CD4-positive, alpha-beta memory T cell (primary cell): Measurements from ENCODE around the gene ARHGEF37. TPM values are rescaled to one million over a fixed set of nuclear protein-coding genes. Genes with fewer than 3 reads are reported as not detected.

Experiments
- CTCF ChIA-PET: fragments of 350-600 bp; sonication (Branson Sonifier 250); formaldehyde crosslinking; loops from one replicate; lab custom pipeline; 2021; ENCODE audit warnings: inconsistent platforms; ENCODE audit not compliant: partially characterized antibody; lab: Charles Lee
- POLR2A ChIA-PET: fragments of 350-600 bp; sonication (Branson Sonifier 250); formaldehyde crosslinking; loops from one replicate; lab custom pipeline; 2021; ENCODE audit not compliant: partially characterized antibody; lab: Charles Lee
- DNase-seq, 5 donors: peaks; one replicate each; pipeline versions ENCODE4 v3.0.0 to v3.0.0-alpha.2; 2020 to 2022; ENCODE audit warnings: mixed read lengths in 1 of 5
- H3K27ac ChIP-seq: one replicate; pipeline ENCODE4 v1.7.0; 2013; ENCODE audit warnings: low read depth, low read length
- H3K27me3 ChIP-seq: 2 replicates; pipeline ENCODE4 v1.7.0; 2013; ENCODE audit warnings: mild to moderate bottlenecking, low read length, moderate library complexity; ENCODE audit not compliant: insufficient read depth
- H3K36me3 ChIP-seq: 2 replicates; pipeline ENCODE4 v1.7.0; 2013; ENCODE audit warnings: mild to moderate bottlenecking, low read length, moderate library complexity; ENCODE audit not compliant: insufficient read depth
- H3K4me1 ChIP-seq: 2 replicates; pipeline ENCODE4 v1.7.0; 2013; ENCODE audit warnings: mild to moderate bottlenecking, low read length, moderate library complexity; ENCODE audit not compliant: insufficient read depth
- H3K4me3 ChIP-seq, 2 donors: one replicate each; pipeline ENCODE4 v1.7.0; 2013; ENCODE audit warnings: low read length in 2 of 2, mild to moderate bottlenecking in 1 of 2
- H3K9me3 ChIP-seq, 2 donors: one replicate each; pipeline ENCODE4 v1.7.0; 2013; ENCODE audit warnings: low read length in 2 of 2, control low read depth in 1 of 2; ENCODE audit not compliant: control insufficient read depth in 1 of 2
- H3K27ac Mint-ChIP-seq, 7 donors: one replicate each; pipeline ENCODE4 v1.8.0; 2020 to 2021; ENCODE audit warnings: mixed read lengths in 7 of 7, mild to moderate bottlenecking in 6 of 7, inconsistent platforms in 3 of 7, moderate library complexity in 3 of 7
- H3K27me3 Mint-ChIP-seq, 2 donors: one replicate each; pipeline ENCODE4 v1.8.0; 2020 to 2021; ENCODE audit warnings: mixed read lengths in 2 of 2
- H3K36me3 Mint-ChIP-seq, 2 donors: one replicate each; pipeline ENCODE4 v1.8.0; 2020 to 2021; ENCODE audit warnings: mixed read lengths in 2 of 2, inconsistent platforms in 1 of 2, mild to moderate bottlenecking in 1 of 2
- H3K4me1 Mint-ChIP-seq, 4 donors: one replicate each; pipeline ENCODE4 v1.8.0; 2020 to 2021; ENCODE audit warnings: mixed read lengths in 4 of 4, mild to moderate bottlenecking in 1 of 4
- H3K4me3 Mint-ChIP-seq, 8 donors: one replicate each; pipeline ENCODE4 v1.8.0; 2020 to 2021; ENCODE audit warnings: mixed read lengths in 8 of 8, mild to moderate bottlenecking in 7 of 8, moderate library complexity in 6 of 8, inconsistent platforms in 3 of 8
- H3K9me3 Mint-ChIP-seq, 8 donors: one replicate each; pipeline ENCODE4 v1.8.0; 2020 to 2021; ENCODE audit warnings: mixed read lengths in 8 of 8, mild to moderate bottlenecking in 5 of 8, inconsistent platforms in 3 of 8, moderate library complexity in 1 of 8
- intact Hi-C: fragments of 100-400 bp; cut with micrococcal nuclease; formaldehyde crosslinking; loops from one replicate; pipeline ENCODE4 v1.15.1; 2023
- polyA plus RNA-seq, 2 donors: library from polyadenylated mRNA; unstranded; fragments of 300-500 nt; fragmentation: Illumina TruSeq; gene quantifications; one replicate each; pipeline ENCODE4 v1.2.3, GENCODE V29; 2021
- total RNA-seq, 2 experiments: library from RNA; stranded (reverse); gene quantifications; one replicate each; pipeline ENCODE4 v1.2.3, GENCODE V29; 2021

Gene ARHGEF37
- total and polyA plus RNA-seq, 4 experiments from 2014 or later: 0.96 to 1.3 TPM; not detected in 2

- Histone ChIP-seq H3K9me3 (no peaks in the 10 kb centered on the region), H3K36me3 (no peaks in the 10 kb centered on the region), H3K4me3 (no peak overlapping the region), H3K4me1 (no peaks in the 10 kb centered on the region), H3K27ac (no peak overlapping the region), H3K27me3 (peaks cover 5% of the 10 kb centered on the region)
- peaks cover 0 to 2% (median 0%) of the 10 kb centered on the region in 4 donors for H3K4me1 Mint-ChIP-seq
- intact Hi-C loops: no loop called here
- H3K9me3 Mint-ChIP-seq: peaks cover 0 to 1% (median 0%) of the 10 kb centered on the region in 8 donors
- no peaks in the 10 kb centered on the region for H3K36me3 Mint-ChIP-seq
- H3K27ac Mint-ChIP-seq: no peak overlapping the region
- CTCF ChIA-PET: interaction anchor here (0.8 to 11.9 kb wide), 6 partner anchors 11 to 353 kb away, joined by 3 to 309 read pairs (median 10); no protein-coding TSS in a partner anchor
- H3K27me3 Mint-ChIP-seq: peaks cover 0 to 1% of the 10 kb centered on the region in 2 donors
- no peak overlapping the region for H3K4me3 Mint-ChIP-seq
- DNase-seq: no peak
- POLR2A ChIA-PET: no interaction called here
Measured at GRCh38 chr5:149638136-149638535, 56.8 kb downstream of the ARHGEF37 start.

- H3K36me3 Mint-ChIP-seq: no peaks in the 10 kb centered on the region
- H3K4me1 ChIP-seq: no peaks in the 10 kb centered on the region
- peaks cover 0 to 2% (median 0%) of the 10 kb centered on the region in 4 donors for H3K4me1 Mint-ChIP-seq
- H3K4me3 Mint-ChIP-seq: no peak overlapping the region
- H3K27me3 ChIP-seq: peaks cover 5% of the 10 kb centered on the region
- no peaks in the 10 kb centered on the region for H3K36me3 ChIP-seq
- H3K27me3 Mint-ChIP-seq: peaks cover 0 to 1% of the 10 kb centered on the region in 2 donors
- ChIA-PET CTCF (interaction anchor here (0.8 to 11.9 kb wide), 7 partner anchors 10 to 352 kb away, joined by 3 to 309 read pairs (median 11); no protein-coding TSS in a partner anchor), POLR2A (no interaction called here)
- DNase-seq: no peak
- no peak overlapping the region for H3K4me3 ChIP-seq
- H3K27ac ChIP-seq: no peak overlapping the region
- H3K9me3 ChIP-seq: no peaks in the 10 kb centered on the region
- peaks cover 0 to 1% (median 0%) of the 10 kb centered on the region in 8 donors for H3K9me3 Mint-ChIP-seq
- H3K27ac Mint-ChIP-seq: no peak overlapping the region
- intact Hi-C loops: no loop called here
Measured at GRCh38 chr5:149638546-149639241, 57.4 kb downstream of the ARHGEF37 start.

- no peaks in the 10 kb centered on the region for H3K9me3 ChIP-seq
- CTCF ChIA-PET: interaction anchor here (1.0 to 11.9 kb wide), 7 partner anchors 9 to 351 kb away, joined by 3 to 309 read pairs (median 6); no protein-coding TSS in a partner anchor
- peaks cover 5% of the 10 kb centered on the region for H3K27me3 ChIP-seq
- H3K36me3 Mint-ChIP-seq: no peaks in the 10 kb centered on the region
- peaks cover 0 to 2% (median 0%) of the 10 kb centered on the region in 4 donors for H3K4me1 Mint-ChIP-seq
- peaks cover 0 to 1% of the 10 kb centered on the region in 2 donors for H3K27me3 Mint-ChIP-seq
- H3K9me3 Mint-ChIP-seq: peaks cover 0 to 1% (median 0%) of the 10 kb centered on the region in 8 donors
- DNase-seq: no peak
- intact Hi-C loops: no loop called here
- POLR2A ChIA-PET: no interaction called here
- H3K27ac Mint-ChIP-seq: no peak overlapping the region
- no peak overlapping the region for H3K27ac ChIP-seq
- no peak overlapping the region for H3K4me3 ChIP-seq
- H3K4me1 ChIP-seq: no peaks in the 10 kb centered on the region
- H3K36me3 ChIP-seq: no peaks in the 10 kb centered on the region
- no peak overlapping the region for H3K4me3 Mint-ChIP-seq
Measured at GRCh38 chr5:149639737-149640136, 58.4 kb downstream of the ARHGEF37 start.

- H3K9me3 ChIP-seq: no peaks in the 10 kb centered on the region
- ChIA-PET CTCF (interaction anchor here (0.6 to 11.9 kb wide), 7 partner anchors 9 to 350 kb away, joined by 3 to 309 read pairs (median 6); no protein-coding TSS in a partner anchor), POLR2A (no interaction called here)
- no peak overlapping the region for H3K27ac ChIP-seq
- DNase-seq: no peak
- Mint-ChIP-seq H3K4me1 (peaks cover 0 to 2% (median 0%) of the 10 kb centered on the region in 4 donors), H3K27me3 (peaks cover 0 to 1% of the 10 kb centered on the region in 2 donors), H3K36me3 (no peaks in the 10 kb centered on the region), H3K9me3 (peaks cover 0 to 1% (median 0%) of the 10 kb centered on the region in 8 donors), H3K4me3 (no peak overlapping the region), H3K27ac (no peak overlapping the region)
- H3K4me3 ChIP-seq: no peak overlapping the region
- intact Hi-C loops: no loop called here
- no peaks in the 10 kb centered on the region for H3K36me3 ChIP-seq
- H3K4me1 ChIP-seq: no peaks in the 10 kb centered on the region
- peaks cover 5% of the 10 kb centered on the region for H3K27me3 ChIP-seq
Measured at GRCh38 chr5:149640350-149640999, 59.2 kb downstream of the ARHGEF37 start.

GRCh38 chr5:149641000-149641576 lies 59.8 kb downstream of the ARHGEF37 start:
- Mint-ChIP-seq H3K36me3 (no peaks in the 10 kb centered on the region), H3K4me3 (no peak overlapping the region), H3K27ac (no peak overlapping the region), H3K4me1 (peaks cover 0 to 2% (median 0%) of the 10 kb centered on the region in 4 donors), H3K9me3 (peaks cover 0 to 1% (median 0%) of the 10 kb centered on the region in 8 donors), H3K27me3 (peaks cover 0 to 1% of the 10 kb centered on the region in 2 donors)
- ChIA-PET CTCF (interaction anchor here (0.6 to 11.9 kb wide), 5 partner anchors 80 to 350 kb away, joined by 3 to 309 read pairs (median 11); no protein-coding TSS in a partner anchor), POLR2A (no interaction called here)
- H3K36me3 ChIP-seq: no peaks in the 10 kb centered on the region
- no peaks in the 10 kb centered on the region for H3K4me1 ChIP-seq
- no peaks in the 10 kb centered on the region for H3K9me3 ChIP-seq
- DNase-seq: no peak
- peaks cover 5% of the 10 kb centered on the region for H3K27me3 ChIP-seq
- H3K4me3 ChIP-seq: no peak overlapping the region
- no peak overlapping the region for H3K27ac ChIP-seq
- intact Hi-C loops: no loop called here

GRCh38 chr5:149641600-149641999 lies 60.3 kb downstream of the ARHGEF37 start:
- CTCF ChIA-PET: interaction anchor here (1.1 to 11.9 kb wide), 3 partner anchors 186 to 349 kb away, joined by 3 to 309 read pairs (median 29); no protein-coding TSS in a partner anchor
- Mint-ChIP-seq H3K4me1 (peaks cover 0 to 4% (median 3%) of the 10 kb centered on the region in 4 donors), H3K36me3 (no peaks in the 10 kb centered on the region), H3K27me3 (peaks cover 0 to 1% of the 10 kb centered on the region in 2 donors), H3K4me3 (no peak overlapping the region), H3K9me3 (peaks cover 0 to 1% (median 0%) of the 10 kb centered on the region in 8 donors), H3K27ac (no peak overlapping the region)
- Histone ChIP-seq H3K36me3 (no peaks in the 10 kb centered on the region), H3K9me3 (no peaks in the 10 kb centered on the region), H3K27ac (no peak overlapping the region), H3K27me3 (peaks cover 5% of the 10 kb centered on the region), H3K4me1 (peaks cover 1% of the 10 kb centered on the region), H3K4me3 (no peak overlapping the region)
- POLR2A ChIA-PET: no interaction called here
- DNase-seq: no peak
- intact Hi-C loops: no loop called here
